Gastroesophageal sphincter (tissue), 4 donors: Measurements from ENCODE around the gene NELL1. TPM values are rescaled to one million over a fixed set of nuclear protein-coding genes. Genes with fewer than 3 reads are reported as not detected.

Experiments used
- ATAC-seq: fragments of 150-250 bp; one replicate; pipeline ENCODE4 v1.9.1; 2016; ENCODE audit warnings: mild to moderate bottlenecking, moderate library complexity
- H3K27ac ChIP-seq, 4 donors: fragments of 200-600 bp; sonication (generic) in 3 of 4; 1 replicate in 3 of 4; 2 replicates in 1 of 4; pipeline ENCODE4 v1.5.1; 2016 to 2019
- H3K27me3 ChIP-seq: fragments of 200-600 bp; sonication (generic); one replicate; pipeline ENCODE4 v1.5.1; 2019
- H3K36me3 ChIP-seq, 2 donors: fragments of 200-600 bp; sonication (generic); one replicate each; pipeline ENCODE4 v1.5.1; 2019; ENCODE audit warnings: control low read depth in 1 of 2
- H3K4me1 ChIP-seq, 3 donors: fragments of 200-600 bp; sonication (generic); 1 replicate in 2 of 3; 2 replicates in 1 of 3; pipeline ENCODE4 v1.5.1; 2016 to 2019; ENCODE audit warnings: control low read depth in 2 of 3
- H3K4me3 ChIP-seq, 2 donors: fragments of 200-600 bp; sonication (generic); one replicate each; pipeline ENCODE4 v1.5.1; 2019; ENCODE audit warnings: mild to moderate bottlenecking in 1 of 2, moderate library complexity in 1 of 2
- H3K9me3 ChIP-seq, 3 donors: fragments of 200-600 bp; sonication (generic); one replicate each; pipeline ENCODE4 v1.5.1; 2017 to 2019; ENCODE audit warnings: control low read depth in 2 of 3
- EP300 ChIP-seq: sonication (generic); formaldehyde crosslinking; IDR thresholded peaks from one replicate; pipeline ENCODE4 v1.6.1; 2017; ENCODE audit warnings: antibody characterized with exemption, mild to moderate bottlenecking
- POLR2A ChIP-seq, 2 donors: fragments of 450-650 bp; IDR thresholded peaks; one replicate each; pipeline ENCODE4 v1.6.1; 2017; ENCODE audit warnings: antibody characterized with exemption in 2 of 2, mild to moderate bottlenecking in 2 of 2, moderate library complexity in 1 of 2
- POLR2AphosphoS5 ChIP-seq: sonication (generic); formaldehyde crosslinking; IDR thresholded peaks from one replicate; pipeline ENCODE4 v1.6.1; 2017; ENCODE audit warnings: antibody characterized with exemption
- WGBS, 2 donors: methylation state at CpG; one replicate each; pipeline ENCODE4 v1.1.5; 2018; ENCODE audit warnings: low coverage in 1 of 2; 5-methylcytosine and 5-hydroxymethylcytosine counted together
- total RNA-seq, 4 donors: library from RNA; depleted of rRNA; stranded (reverse); fragments of >200 nt; gene quantifications; one replicate each; pipeline ENCODE4 v1.1.0, GENCODE V29; 2016
- TF ChIP-seq, protein P1 (sequence below), 4 experiments: fragments of 200-600 bp in 2 of 4; fragments of 450-650 bp in 2 of 4; sonication (generic) in 1 of 4; IDR thresholded peaks; one replicate each; pipeline ENCODE4 v1.5.1; 2017 to 2019; ENCODE audit warnings: antibody characterized with exemption in 4 of 4, mild to moderate bottlenecking in 2 of 4, moderate library complexity in 2 of 4

Gene NELL1
- total RNA-seq, 4 donors from 2014 or later = 0.27 to 3.0 (median 1.5) TPM

- Histone ChIP-seq H3K27me3 (peaks cover 73% of the 10 kb centered on the region), H3K4me1 (peaks cover 0 to 19% (median 3%) of the 10 kb centered on the region in 3 donors), H3K27ac (no peak overlapping the region), H3K9me3 (no peaks in the 10 kb centered on the region), H3K4me3 (peak overlapping the region in 1 of 2 donors; percentile 43), H3K36me3 (no peaks in the 10 kb centered on the region)
- WGBS, 2 donors = 23 to 24% methylated on average over 8 to 14 of the region's 21 CpGs
- TF ChIP-seq, protein P1, sequence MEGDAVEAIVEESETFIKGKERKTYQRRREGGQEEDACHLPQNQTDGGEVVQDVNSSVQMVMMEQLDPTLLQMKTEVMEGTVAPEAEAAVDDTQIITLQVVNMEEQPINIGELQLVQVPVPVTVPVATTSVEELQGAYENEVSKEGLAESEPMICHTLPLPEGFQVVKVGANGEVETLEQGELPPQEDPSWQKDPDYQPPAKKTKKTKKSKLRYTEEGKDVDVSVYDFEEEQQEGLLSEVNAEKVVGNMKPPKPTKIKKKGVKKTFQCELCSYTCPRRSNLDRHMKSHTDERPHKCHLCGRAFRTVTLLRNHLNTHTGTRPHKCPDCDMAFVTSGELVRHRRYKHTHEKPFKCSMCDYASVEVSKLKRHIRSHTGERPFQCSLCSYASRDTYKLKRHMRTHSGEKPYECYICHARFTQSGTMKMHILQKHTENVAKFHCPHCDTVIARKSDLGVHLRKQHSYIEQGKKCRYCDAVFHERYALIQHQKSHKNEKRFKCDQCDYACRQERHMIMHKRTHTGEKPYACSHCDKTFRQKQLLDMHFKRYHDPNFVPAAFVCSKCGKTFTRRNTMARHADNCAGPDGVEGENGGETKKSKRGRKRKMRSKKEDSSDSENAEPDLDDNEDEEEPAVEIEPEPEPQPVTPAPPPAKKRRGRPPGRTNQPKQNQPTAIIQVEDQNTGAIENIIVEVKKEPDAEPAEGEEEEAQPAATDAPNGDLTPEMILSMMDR (IDR thresholded peaks at IDR 0.05) = no peak
- no peak for TF ChIP-seq POLR2A (IDR thresholded peaks at IDR 0.05)
- no peak for TF ChIP-seq EP300
- no peak for TF ChIP-seq POLR2AphosphoS5
- ATAC-seq = no peak
Measured at GRCh38 chr11:20670932-20671403, 1.6 kb downstream of the NELL1 start.

DNA sequence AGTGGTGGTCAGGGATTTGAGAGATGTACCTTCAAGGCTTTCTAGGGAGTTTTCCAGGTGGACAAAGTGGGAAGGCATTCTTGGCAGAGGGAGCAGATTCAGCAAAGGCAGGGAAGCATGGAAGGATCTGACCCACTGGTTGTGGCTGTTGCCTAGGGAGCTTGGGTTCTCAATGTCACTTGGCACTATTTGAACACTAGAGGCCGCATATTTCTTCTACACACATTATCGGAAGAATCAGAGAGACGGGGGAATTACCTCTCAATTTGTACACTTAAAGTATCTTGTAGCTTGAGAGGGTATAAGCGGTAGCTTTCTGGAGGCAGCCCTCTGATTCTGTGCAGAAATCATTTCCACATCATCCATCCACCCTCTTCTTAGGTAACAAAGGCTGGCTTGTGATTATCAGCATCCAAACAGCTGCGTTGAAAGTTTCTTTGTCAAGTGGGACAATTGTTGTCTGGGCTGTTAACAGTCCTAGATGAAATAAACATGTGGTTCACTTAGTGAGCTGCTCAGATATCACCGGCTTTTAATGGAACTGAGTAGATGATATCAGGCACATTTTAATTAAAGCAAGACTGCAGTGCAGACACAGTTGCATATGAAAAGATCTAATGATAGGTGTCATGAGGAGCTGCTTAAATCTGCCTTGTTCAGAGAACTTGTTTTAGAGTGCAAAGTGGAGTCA lies 2.6 kb downstream of the NELL1 start:
- TF ChIP-seq, protein P1 (IDR thresholded peaks at IDR 0.05) = no peak
- TF ChIP-seq EP300 = no peak
- TF ChIP-seq POLR2A (IDR thresholded peaks at IDR 0.05) = no peak
- no peak for TF ChIP-seq POLR2AphosphoS5
- Histone ChIP-seq H3K36me3 (no peaks in the 10 kb centered on the region), H3K4me3 (no peak overlapping the region), H3K27me3 (peaks cover 69% of the 10 kb centered on the region), H3K4me1 (peaks cover 0 to 19% (median 3%) of the 10 kb centered on the region in 3 donors), H3K9me3 (no peaks in the 10 kb centered on the region), H3K27ac (no peak overlapping the region)
- WGBS, 2 donors = 37 to 41% methylated on average over 6 of the region's 6 CpGs
- ATAC-seq = no peak

- no peak overlapping the region for H3K27ac ChIP-seq
- peaks cover 0 to 19% (median 3%) of the 10 kb centered on the region in 3 donors for H3K4me1 ChIP-seq
- WGBS, 2 donors = no CpG with 5 or more reads among the region's 2 CpGs
- no peak overlapping the region for H3K4me3 ChIP-seq
- no peaks in the 10 kb centered on the region for H3K36me3 ChIP-seq
- H3K9me3 ChIP-seq = no peaks in the 10 kb centered on the region
- peaks cover 65% of the 10 kb centered on the region for H3K27me3 ChIP-seq
- no peak for TF ChIP-seq EP300
- TF ChIP-seq, protein P1 (IDR thresholded peaks at IDR 0.05) = no peak
- TF ChIP-seq POLR2AphosphoS5 = no peak
- no peak for TF ChIP-seq POLR2A (IDR thresholded peaks at IDR 0.05)
- no peak for ATAC-seq
Measured at GRCh38 chr11:20672575-20672974, 3.2 kb downstream of the NELL1 start.

DNA sequence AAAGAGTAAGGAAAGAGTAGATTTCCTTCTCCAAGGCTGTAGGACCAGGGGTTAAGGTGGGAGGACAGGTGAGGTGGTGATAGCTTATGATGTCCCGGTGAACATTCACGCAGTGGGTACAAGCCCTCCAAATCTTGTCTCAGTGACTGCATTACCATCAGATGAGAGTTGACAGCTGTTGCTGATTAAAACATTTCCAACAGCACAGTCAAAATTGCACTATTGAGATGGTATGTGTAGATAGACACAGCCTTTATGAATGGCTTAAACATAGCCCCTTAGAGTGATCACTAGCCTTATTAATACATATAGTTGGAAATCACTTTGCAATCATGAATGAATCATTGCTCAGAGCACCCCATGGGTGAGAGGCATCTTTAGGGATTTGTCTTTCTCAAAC lies 7.3 kb downstream of the NELL1 start:
- WGBS, 2 donors = no CpG with 5 or more reads among the region's 2 CpGs

More for the DNA sequence above, 7.3 kb downstream of the NELL1 start:
- Histone ChIP-seq H3K27me3 (peaks cover 24% of the 10 kb centered on the region), H3K4me1 (no peaks in the 10 kb centered on the region), H3K36me3 (no peaks in the 10 kb centered on the region), H3K9me3 (peaks cover 0 to 12% (median 0%) of the 10 kb centered on the region in 3 donors), H3K4me3 (no peak overlapping the region), H3K27ac (no peak overlapping the region)
- TF ChIP-seq POLR2A (IDR thresholded peaks at IDR 0.05) (no peak), POLR2AphosphoS5 (no peak), EP300 (no peak)
- TF ChIP-seq, protein P1 (IDR thresholded peaks at IDR 0.05) = no peak
- ATAC-seq = no peak
